HepG2 (cell line): ENCODE results near the gene GUK1. TPM values are rescaled to one million over a fixed set of nuclear protein-coding genes. Genes with fewer than 3 reads are reported as not detected.

ENCODE experiments used
- ATAC-seq: fragments of 200-7000 bp; cut with Tn5 transposase; 3 replicates; pipeline ENCODE4 v1.9.1; 2020; ENCODE audit warnings: mild to moderate bottlenecking, moderate library complexity
- BruUV-seq: library from RNA; stranded (reverse); fragments of 400-500 nt; replicated peaks from 2 replicates; lab custom pipeline; 2021; lab: Mats Ljungman, UMichigan
- CTCF ChIA-PET: fragments of 300-600 bp; formaldehyde crosslinking; extraction: SDS; loops from one replicate; lab custom pipeline; 2021; ENCODE audit warnings: low total read pairs, inconsistent platforms, low intra/inter-chr PET ratio; lab: Yijun Ruan, JAX
- POLR2A ChIA-PET: fragments of 350-600 bp; sonication (Branson Sonifier 250); formaldehyde crosslinking; loops from one replicate; lab custom pipeline; 2020; ENCODE audit warnings: antibody characterized with exemption, inconsistent platforms; lab: Yijun Ruan, JAX
- DNase-seq: peaks from one replicate; pipeline ENCODE4 v3.0.0-alpha.2; 2015; ENCODE audit warnings: low spot score
- FAIRE-seq: peaks from 3 replicates; lab custom pipeline; 2011; peaks lifted over from hg19 to GRCh38; lab: Jason Lieb, UNC
- H2AFZ ChIP-seq: one replicate; pipeline ENCODE4 v1.6.1; 2011; ENCODE audit warnings: low read length, inconsistent platforms
- H3K27ac ChIP-seq: fragments of 300-600 bp; 3 replicates; pipeline ENCODE4 v1.8.0; 2011; ENCODE audit warnings: mixed run types, mild to moderate bottlenecking, mixed read lengths, low read length, inconsistent platforms; ENCODE audit not compliant: insufficient read depth; ENCODE audit errors: extremely low read length
- H3K27me3 ChIP-seq, 2 experiments: fragments of 200-600 bp in 1 of 2; 2 replicates in 1 of 2; 3 replicates in 1 of 2; pipeline versions ENCODE4 v1.6.0 to v1.8.0; 2011; ENCODE audit warnings: low read length in 2 of 2, mild to moderate bottlenecking in 2 of 2, moderate library complexity in 2 of 2, inconsistent platforms in 1 of 2; ENCODE audit not compliant: insufficient read depth in 2 of 2, control insufficient read depth in 1 of 2
- H3K36me3 ChIP-seq, 2 experiments: fragments of 200-600 bp in 1 of 2; replicated peaks in 1 of 2; 2 replicates in 1 of 2; 3 replicates in 1 of 2; pipeline versions ENCODE4 v1.5.1 to v1.8.0; 2011; ENCODE audit warnings: low read length in 2 of 2, inconsistent platforms in 1 of 2; ENCODE audit not compliant: insufficient read depth in 2 of 2, control insufficient read depth in 1 of 2
- H3K4me1 ChIP-seq: 2 replicates; pipeline ENCODE4 v1.5.1; 2012; ENCODE audit warnings: low read length, inconsistent platforms; ENCODE audit not compliant: insufficient read depth
- H3K4me2 ChIP-seq: 2 replicates; pipeline ENCODE4 v1.6.0; 2011; ENCODE audit warnings: low read depth, low read length, inconsistent platforms
- H3K4me3 ChIP-seq, 3 experiments: fragments of 200-600 bp in 1 of 3; sonication (generic), shearing (Covaris generic) in 1 of 3; replicated peaks in 1 of 3; 2 replicates each; pipeline ENCODE4 v1.5.1; 2011 to 2016; ENCODE audit warnings: low read length in 3 of 3, inconsistent platforms in 2 of 3, low read depth in 2 of 3, mild to moderate bottlenecking in 2 of 3, control low read depth in 1 of 3, mixed read lengths in 1 of 3; ENCODE audit not compliant: insufficient read depth in 1 of 3
- H3K79me2 ChIP-seq: one replicate; pipeline ENCODE4 v1.6.1; 2011; ENCODE audit warnings: low read length, inconsistent platforms; ENCODE audit not compliant: insufficient read depth
- H3K9ac ChIP-seq: 2 replicates; pipeline ENCODE4 v1.6.0; 2011; ENCODE audit warnings: mild to moderate bottlenecking, low read depth, low read length, inconsistent platforms; ENCODE audit not compliant: insufficient read depth
- H3K9me3 ChIP-seq: 2 replicates; pipeline ENCODE4 v1.5.1; 2012; ENCODE audit warnings: mild to moderate bottlenecking, low read length
- H4K20me1 ChIP-seq: 2 replicates; pipeline ENCODE4 v1.6.0; 2011; ENCODE audit warnings: inconsistent platforms, mild to moderate bottlenecking, low read length, moderate library complexity; ENCODE audit not compliant: insufficient read depth
- DDIT3 ChIP-seq: sonication (generic); formaldehyde crosslinking; IDR thresholded peaks from 2 replicates; pipeline ENCODE4 v1.4.0; 2020; ENCODE audit warnings: mild to moderate bottlenecking, missing genetic modification reagents
- EED ChIP-seq: sonication (generic); formaldehyde crosslinking; IDR thresholded peaks from 2 replicates; pipeline ENCODE4 v1.5.0; 2020; ENCODE audit warnings: mild to moderate bottlenecking, missing genetic modification reagents
- HIC2 ChIP-seq: sonication (generic); formaldehyde crosslinking; IDR thresholded peaks from 2 replicates; pipeline ENCODE4 v1.9.0; 2022; ENCODE audit warnings: low read depth, missing genetic modification reagents
- HNF4A ChIP-seq: sonication (generic); formaldehyde crosslinking; IDR thresholded peaks from 2 replicates; pipeline ENCODE4 v1.4.0; 2020; ENCODE audit warnings: missing genetic modification reagents
- HNRNPK ChIP-seq: fragments of 200-400 bp; formaldehyde crosslinking; IDR thresholded peaks from 2 replicates; pipeline ENCODE4 v1.6.1; 2018; ENCODE audit warnings: low read length, low read depth, moderate library complexity, mild to moderate bottlenecking; ENCODE audit not compliant: poor library complexity, severe bottlenecking
- HNRNPUL1 ChIP-seq: fragments of 200-400 bp; formaldehyde crosslinking; IDR thresholded peaks from 2 replicates; pipeline ENCODE4 v1.6.1; 2017; ENCODE audit warnings: low read depth, mild to moderate bottlenecking, low read length, moderate library complexity
- KLF15 ChIP-seq: sonication (generic); formaldehyde crosslinking; IDR thresholded peaks from 2 replicates; pipeline ENCODE4 v1.8.1; 2023; ENCODE audit warnings: borderline replicate concordance, mild to moderate bottlenecking, inconsistent platforms, missing genetic modification reagents, mixed read lengths
- MBD4 ChIP-seq: IDR thresholded peaks from 2 replicates; pipeline ENCODE4 v1.6.1; 2012; ENCODE audit warnings: low read length, inconsistent platforms, borderline replicate concordance
- MTF1 ChIP-seq: sonication (generic); formaldehyde crosslinking; IDR thresholded peaks from 2 replicates; pipeline ENCODE4 v1.5.0; 2020; ENCODE audit warnings: missing genetic modification reagents
- PAWR ChIP-seq: sonication (generic); formaldehyde crosslinking; IDR thresholded peaks from 2 replicates; pipeline ENCODE4 v1.4.0; 2020; ENCODE audit warnings: missing genetic modification reagents, mild to moderate bottlenecking, borderline replicate concordance
- TCF12 ChIP-seq, 2 experiments: fragments of 450-650 bp in 1 of 2; sonication (generic) in 1 of 2; formaldehyde crosslinking in 1 of 2; IDR thresholded peaks; 2 replicates each; pipeline versions ENCODE4 v1.6.1 to v1.8.0; 2017 to 2022; ENCODE audit warnings: antibody characterized with exemption in 1 of 2, mild to moderate bottlenecking in 1 of 2, missing genetic modification reagents in 1 of 2, moderate library complexity in 1 of 2
- ZBTB38 ChIP-seq: sonication (generic); formaldehyde crosslinking; IDR thresholded peaks from 2 replicates; pipeline ENCODE4 v1.5.1; 2020; ENCODE audit warnings: mild to moderate bottlenecking, missing genetic modification reagents
- ZNF10 ChIP-seq: sonication (generic); formaldehyde crosslinking; IDR thresholded peaks from 2 replicates; pipeline ENCODE4 v1.4.0; 2020; ENCODE audit warnings: mild to moderate bottlenecking, low read depth, missing genetic modification reagents, borderline replicate concordance
- ZNF12 ChIP-seq: sonication (generic); formaldehyde crosslinking; IDR thresholded peaks from 2 replicates; pipeline ENCODE4 v1.5.0; 2020; ENCODE audit warnings: missing genetic modification reagents
- ZNF225 ChIP-seq: sonication (generic); formaldehyde crosslinking; IDR thresholded peaks from 2 replicates; pipeline ENCODE4 v1.4.0; 2020; ENCODE audit warnings: mild to moderate bottlenecking, missing genetic modification reagents
- ZNF30 ChIP-seq: sonication (generic); formaldehyde crosslinking; IDR thresholded peaks from 2 replicates; pipeline ENCODE4 v1.5.0; 2020; ENCODE audit warnings: mild to moderate bottlenecking, missing genetic modification reagents
- ZNF7 ChIP-seq: IDR thresholded peaks from 2 replicates; pipeline ENCODE4 v1.6.1; 2016; ENCODE audit warnings: missing biosample characterization, missing genetic modification reagents
- ZNF720 ChIP-seq: sonication (generic); formaldehyde crosslinking; IDR thresholded peaks from 2 replicates; pipeline ENCODE4 v1.4.0; 2020; ENCODE audit warnings: missing genetic modification reagents
- WGBS: methylation state at CpG from one replicate; pipeline ENCODE4 v1.1.6; 2017; ENCODE audit warnings: low lambda C conversion rate; 5-methylcytosine and 5-hydroxymethylcytosine counted together
- in situ Hi-C: cut with HindIII; loops from 2 replicates; pipeline ENCODE4 v1.10.0; 2017; ENCODE audit warnings: low pct_unique_long_range_greater_than_20kb; ENCODE audit not compliant: extremely low pct_ligation_motif_present
- intact Hi-C: fragments of 100-400 bp; cut with micrococcal nuclease; formaldehyde crosslinking; loops from one replicate; pipeline ENCODE4 v1.10.0; 2022; ENCODE audit not compliant: unreplicated experiment
- polyA plus RNA-seq, 8 experiments: library from polyadenylated mRNA; depleted of rRNA in 3 of 8; stranded (reverse) in 7 of 8; unstranded in 1 of 8; fragments of >200 nt; fragmentation: Illumina TruSeq in 4 of 8; extraction: Trizol in 4 of 8; gene quantifications; 2 replicates each; pipeline versions ENCODE4 v1.2.1 to v1.2.3, GENCODE V29; 2011 to 2016; ENCODE audit warnings: low read depth in 4 of 8, missing spikeins in 1 of 8, mixed read lengths in 1 of 8; ENCODE audit not compliant: insufficient read depth in 1 of 8
- total RNA-seq, 5 experiments: library from RNA; depleted of rRNA; stranded (reverse); fragments of >200 nt; fragmentation: Illumina TruSeq; extraction: Trizol; gene quantifications; 2 replicates each; pipeline ENCODE4 v1.2.3, GENCODE V29; 2016; ENCODE audit warnings: low read depth in 1 of 5
- TF ChIP-seq, protein P1 (sequence below): sonication (generic); formaldehyde crosslinking; IDR thresholded peaks from 2 replicates; pipeline ENCODE4 v1.4.0; 2020; ENCODE audit warnings: missing genetic modification reagents

GUK1 gene
- total and polyA plus RNA-seq, 2 of the 13 experiments (the other 11 are each of a cell fraction or from before 2014, with no cell fraction given) = 116 to 154 TPM

DNA sequence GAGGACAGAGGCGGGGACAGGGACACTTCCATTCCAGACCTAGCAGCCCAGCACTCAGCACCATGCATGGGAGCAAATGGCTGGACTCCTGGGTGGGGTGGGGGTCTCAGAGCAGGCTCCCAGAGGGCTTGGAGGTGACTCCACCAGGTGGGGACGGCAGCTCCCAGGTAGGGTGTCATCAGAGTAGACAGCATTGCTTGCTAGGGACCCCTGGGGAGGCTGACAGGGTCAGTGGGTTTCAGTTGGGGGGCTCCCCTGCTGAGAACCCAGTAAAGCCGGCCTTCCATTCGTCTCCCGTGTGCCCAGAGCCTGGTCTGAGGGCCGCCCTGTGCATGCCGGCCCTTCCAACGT lies 4.9 kb downstream of the GUK1 start:
- no peaks in the 10 kb centered on the region; a peak in 1 of 5 replicates for H3K27me3 ChIP-seq
- no peak overlapping the region for H2AFZ ChIP-seq
- no peak overlapping the region for H3K27ac ChIP-seq
- H3K4me3 ChIP-seq = no peak overlapping the region
- H3K4me1 ChIP-seq = peaks cover 48% of the 10 kb centered on the region
- intact Hi-C loops = no loop called here
- in situ Hi-C loops = no loop called here
- CTCF ChIA-PET = no interaction called here
- no TSS peak for BruUV-seq
- no peak overlapping the region for H3K9ac ChIP-seq
- H3K4me2 ChIP-seq = no peak overlapping the region
- FAIRE-seq = no peak
- H3K79me2 ChIP-seq = peaks cover 59% of the 10 kb centered on the region
- H3K36me3 ChIP-seq = peaks cover 4 to 17% of the 10 kb centered on the region in 2 experiments; a peak in 4 of 5 replicates
- ATAC-seq = no peak
- 100% methylated on average over 1 of the region's 8 CpGs for WGBS
- POLR2A ChIA-PET = interaction anchor here (1.2 kb wide), 1 partner anchor 20 kb away, joined by 6 read pairs; the partner anchor contains the start of gene IBA57
- no peak for DNase-seq
- H4K20me1 ChIP-seq = peaks cover 23% of the 10 kb centered on the region; the same call in 1 of the 2 replicates
- H3K9me3 ChIP-seq = no peaks in the 10 kb centered on the region
- TF ChIP-seq TCF12 (IDR thresholded peaks at IDR 0.05) = no peak
- no peak for TF ChIP-seq TCF12 (CRISPR knock-in tag; IDR thresholded peaks at IDR 0.05)
- TF ChIP-seq ZNF720 (CRISPR knock-in tag) = no peak
- no peak for TF ChIP-seq MBD4
- TF ChIP-seq PAWR (CRISPR knock-in tag) = no peak
- TF ChIP-seq HIC2 (CRISPR knock-in tag) = no peak
- TF ChIP-seq HNRNPUL1 = no peak
- no peak for TF ChIP-seq ZBTB38 (CRISPR knock-in tag)
- no peak for TF ChIP-seq MTF1 (CRISPR knock-in tag)
- TF ChIP-seq EED (CRISPR knock-in tag) = no peak
- TF ChIP-seq HNF4A = no peak
- no peak for TF ChIP-seq DDIT3
- no peak for TF ChIP-seq ZNF7 (CRISPR knock-in tag)
- no peak for TF ChIP-seq ZNF225 (CRISPR knock-in tag)
- TF ChIP-seq HNRNPK = no peak
- no peak for TF ChIP-seq ZNF10
- TF ChIP-seq ZNF12 = no peak
- no peak for TF ChIP-seq KLF15 (CRISPR knock-in tag)
- TF ChIP-seq ZNF30 (CRISPR knock-in tag) = no peak
- TF ChIP-seq, protein P1, sequence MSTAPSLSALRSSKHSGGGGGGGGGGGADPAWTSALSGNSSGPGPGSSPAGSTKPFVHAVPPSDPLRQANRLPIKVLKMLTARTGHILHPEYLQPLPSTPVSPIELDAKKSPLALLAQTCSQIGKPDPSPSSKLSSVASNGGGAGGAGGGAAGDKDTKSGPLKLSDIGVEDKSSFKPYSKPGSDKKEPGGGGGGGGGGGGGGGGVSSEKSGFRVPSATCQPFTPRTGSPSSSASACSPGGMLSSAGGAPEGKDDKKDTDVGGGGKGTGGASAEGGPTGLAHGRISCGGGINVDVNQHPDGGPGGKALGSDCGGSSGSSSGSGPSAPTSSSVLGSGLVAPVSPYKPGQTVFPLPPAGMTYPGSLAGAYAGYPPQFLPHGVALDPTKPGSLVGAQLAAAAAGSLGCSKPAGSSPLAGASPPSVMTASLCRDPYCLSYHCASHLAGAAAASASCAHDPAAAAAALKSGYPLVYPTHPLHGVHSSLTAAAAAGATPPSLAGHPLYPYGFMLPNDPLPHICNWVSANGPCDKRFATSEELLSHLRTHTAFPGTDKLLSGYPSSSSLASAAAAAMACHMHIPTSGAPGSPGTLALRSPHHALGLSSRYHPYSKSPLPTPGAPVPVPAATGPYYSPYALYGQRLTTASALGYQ (CRISPR knock-in tag) = no peak
